ENCODE results near the gene DPP3.
A peak's percentile ranks its signal among the peaks of the same experiment; 100 is the strongest.

The DPP3 gene

GRCh38 chr11:66465373-66466224 lies 14.6 kb upstream of the DPP3 start:
- DNase-seq, result no peak

GRCh38 chr11:66466225-66467033 lies 13.8 kb upstream of the DPP3 start, which contains the start of gene PELI3:
Gene PELI3 (plus strand): TSS chr11:66466905. CDS start chr11:66468129, 1,224 bp downstream.
- peak; percentile 67 to 87 for DNase-seq

GRCh38 chr11:66467034-66467659 lies 13.1 kb upstream of the DPP3 start:
- DNase-seq, result no peak

GRCh38 chr11:66467756-66468155 lies 12.5 kb upstream of the DPP3 start:
- no peak for DNase-seq

- DNase-seq, result no peak
Measured at GRCh38 chr11:66468691-66469090, 11.5 kb upstream of the DPP3 start.

GRCh38 chr11:66469441-66469840 lies 10.8 kb upstream of the DPP3 start:
- peak in 1 of 2 experiments; percentile 21 for DNase-seq

- no peak for DNase-seq
Measured at GRCh38 chr11:66470015-66470414, 10.2 kb upstream of the DPP3 start.

GRCh38 chr11:66471142-66471541 lies 9.1 kb upstream of the DPP3 start:
- no peak for DNase-seq

- DNase-seq, result no peak
Measured at GRCh38 chr11:66472054-66472453, 8.2 kb upstream of the DPP3 start.

GRCh38 chr11:66473167-66473566 lies 7.1 kb upstream of the DPP3 start:
- no peak for DNase-seq

- DNase-seq, result no peak
Measured at GRCh38 chr11:66473608-66474515, 6.4 kb upstream of the DPP3 start.

GRCh38 chr11:66475349-66476172 lies 4.7 kb upstream of the DPP3 start:
- no peak for DNase-seq

- DNase-seq, result no peak
Measured at GRCh38 chr11:66476173-66476840, 3.9 kb upstream of the DPP3 start.

- no peak for DNase-seq
Measured at GRCh38 chr11:66476841-66477251, 3.4 kb upstream of the DPP3 start.

- no peak for DNase-seq
Measured at GRCh38 chr11:66477263-66478201, 2.7 kb upstream of the DPP3 start.

- DNase-seq, result peak in 1 of 2 experiments; percentile 44
Measured at GRCh38 chr11:66478729-66479393, 1.4 kb upstream of the DPP3 start.

GRCh38 chr11:66479394-66480116 lies 679 bp upstream of the DPP3 start:
- DNase-seq, result peak in 1 of 2 experiments; percentile 56

- no peak for DNase-seq
Measured at GRCh38 chr11:66484806-66485380, 4.7 kb downstream of the DPP3 start.

All from NCI-H524 (cell line).